Neuronal stem cell (in vitro differentiated cells): ENCODE measurements around the gene PROZ.

Source experiments
- DNase-seq: peaks from one replicate; pipeline ENCODE4 v3.0.0-alpha.2; 2013; ENCODE audit warnings: low spot score
- H2AFZ ChIP-seq: one replicate; pipeline ENCODE4 v1.6.1; 2013; ENCODE audit warnings: mild to moderate bottlenecking, low read length, inconsistent platforms
- H2AK5ac ChIP-seq: 2 replicates; pipeline ENCODE4 v1.6.1; 2013; ENCODE audit warnings: low read depth, mild to moderate bottlenecking, inconsistent platforms, low read length, moderate library complexity, mixed read lengths
- H2BK120ac ChIP-seq: 2 replicates; pipeline ENCODE4 v1.6.1; 2013; ENCODE audit warnings: low read depth, mild to moderate bottlenecking, inconsistent platforms, low read length, moderate library complexity, mixed read lengths
- H2BK12ac ChIP-seq: one replicate; pipeline ENCODE4 v1.6.1; 2013; ENCODE audit warnings: low read length, inconsistent platforms
- H2BK15ac ChIP-seq: 2 replicates; pipeline ENCODE4 v1.6.1; 2013; ENCODE audit warnings: mild to moderate bottlenecking, low read length, inconsistent platforms, mixed read lengths
- H2BK5ac ChIP-seq: one replicate; pipeline ENCODE4 v1.6.1; 2013; ENCODE audit warnings: inconsistent platforms, mild to moderate bottlenecking, low read length, moderate library complexity
- H3K14ac ChIP-seq: one replicate; pipeline ENCODE4 v1.6.1; 2013; ENCODE audit warnings: low read length, inconsistent platforms
- H3K18ac ChIP-seq: 2 replicates; pipeline ENCODE4 v1.6.1; 2013; ENCODE audit warnings: low read length, inconsistent platforms
- H3K23ac ChIP-seq: 2 replicates; pipeline ENCODE4 v1.6.1; 2013; ENCODE audit warnings: low read depth, mild to moderate bottlenecking, mixed read lengths, low read length, inconsistent platforms; ENCODE audit not compliant: poor library complexity
- H3K27ac ChIP-seq: replicated peaks from 3 replicates; pipeline ENCODE4 v1.5.1; 2013; ENCODE audit warnings: low read length, inconsistent platforms
- H3K27me3 ChIP-seq, 3 experiments: 2 replicates each; pipeline ENCODE4 v1.6.1; 2013; ENCODE audit warnings: low read length in 3 of 3, mild to moderate bottlenecking in 2 of 3, inconsistent platforms in 1 of 3, low read depth in 1 of 3, mixed read lengths in 1 of 3, moderate library complexity in 1 of 3; ENCODE audit not compliant: control insufficient read depth in 3 of 3, insufficient read depth in 3 of 3
- H3K36me3 ChIP-seq, 2 donors: replicated peaks in 1 of 2; 2 replicates each; pipeline ENCODE4 v1.6.1; 2013; ENCODE audit warnings: low read length in 2 of 2; ENCODE audit not compliant: control insufficient read depth in 2 of 2, insufficient read depth in 2 of 2
- H3K4ac ChIP-seq: 2 replicates; pipeline ENCODE4 v1.6.1; 2013; ENCODE audit warnings: inconsistent platforms, mild to moderate bottlenecking, low read length, moderate library complexity
- H3K4me1 ChIP-seq, 2 donors: 1 replicate in 1 of 2; 2 replicates in 1 of 2; pipeline ENCODE4 v1.6.1; 2013; ENCODE audit warnings: low read length in 2 of 2, low read depth in 1 of 2; ENCODE audit not compliant: control insufficient read depth in 2 of 2, insufficient read depth in 1 of 2
- H3K4me2 ChIP-seq: one replicate; pipeline ENCODE4 v1.6.1; 2013; ENCODE audit warnings: mild to moderate bottlenecking, low read length, inconsistent platforms; ENCODE audit not compliant: insufficient read depth, poor library complexity, severe bottlenecking
- H3K4me3 ChIP-seq, 2 donors: 2 replicates each; pipeline ENCODE4 v1.5.1; 2013; ENCODE audit warnings: low read length in 2 of 2, mild to moderate bottlenecking in 2 of 2, inconsistent platforms in 1 of 2, moderate library complexity in 1 of 2
- H3K79me1 ChIP-seq: one replicate; pipeline ENCODE4 v1.6.1; 2013; ENCODE audit warnings: low read depth, mild to moderate bottlenecking, inconsistent platforms, low read length, moderate library complexity
- H3K9ac ChIP-seq: one replicate; pipeline ENCODE4 v1.6.1; 2013; ENCODE audit warnings: mild to moderate bottlenecking, low read depth, low read length, inconsistent platforms; ENCODE audit not compliant: poor library complexity
- H3K9me3 ChIP-seq, 2 donors: replicated peaks in 1 of 2; 2 replicates each; pipeline versions ENCODE3 to v1.6.1; 2013; ENCODE audit warnings: low read length in 2 of 2, mild to moderate bottlenecking in 2 of 2, inconsistent platforms in 1 of 2, low read depth in 1 of 2, mixed read lengths in 1 of 2, moderate library complexity in 1 of 2; ENCODE audit not compliant: control insufficient read depth in 2 of 2, insufficient read depth in 1 of 2
- H4K8ac ChIP-seq: one replicate; pipeline ENCODE4 v1.6.1; 2013; ENCODE audit warnings: low read depth, mild to moderate bottlenecking, inconsistent platforms, low read length, moderate library complexity
- H4K91ac ChIP-seq: one replicate; pipeline ENCODE4 v1.6.1; 2013; ENCODE audit warnings: low read length, low read depth, mild to moderate bottlenecking, inconsistent platforms; ENCODE audit not compliant: poor library complexity
- WGBS, 2 donors: extraction: QIAGEN DNeasy Blood & Tissue Kit; methylation state at CpG; one replicate each; pipeline ENCODE4 v1.1.7; 2013; ENCODE audit warnings: missing lambda C conversion rate in 2 of 2, mixed read lengths in 1 of 2; ENCODE audit not compliant: insufficient read length in 2 of 2, insufficient replicate concordance in 1 of 2; ENCODE audit errors: extremely low coverage in 2 of 2; 5-methylcytosine and 5-hydroxymethylcytosine counted together

The PROZ gene

GRCh38 chr13:113122550-113123225 lies 35.8 kb upstream of the PROZ start, which contains the start of gene F10:
Gene F10 (plus strand): TSS chr13:113122799. CDS start chr13:113122856, 57 bp downstream.
- Histone ChIP-seq H4K8ac (no peak within 1 kb of the TSS), H3K27ac (no peak within 1 kb of the TSS), H4K91ac (no peak within 1 kb of the TSS), H2AK5ac (peak within 1 kb of the TSS; percentile 83), H3K23ac (peak within 1 kb of the TSS; percentile 61), H3K4me3 (peak within 1 kb of the TSS; percentile 22 to 63), H2BK120ac (peak within 1 kb of the TSS; percentile 13), H3K18ac (peak within 1 kb of the TSS; percentile 87), H2BK15ac (peak within 1 kb of the TSS; percentile 35), H3K9ac (peak within 1 kb of the TSS; percentile 80), H2BK5ac (no peak within 1 kb of the TSS), H3K36me3 (peaks cover 0 to 2% of the 10 kb centered on the region in 2 donors), H3K4ac (peak within 1 kb of the TSS; percentile 79), H3K79me1 (no peaks in the 10 kb centered on the region), H3K27me3 (peaks cover 0 to 9% (median 0%) of the 10 kb centered on the region in 3 experiments), H3K4me2 (no peak within 1 kb of the TSS), H2BK12ac (peak within 1 kb of the TSS; percentile 87), H3K4me1 (peaks cover 9 to 11% of the 10 kb centered on the region in 2 donors), H3K9me3 (peaks cover 0 to 4% of the 10 kb centered on the region in 2 donors), H3K14ac (peak within 1 kb of the TSS; percentile 94), H2AFZ (peak within 1 kb of the TSS; percentile 81)
- no peak for DNase-seq
- no CpG with 5 or more reads among the region's 23 CpGs for WGBS, 2 donors

GRCh38 chr13:113123226-113124201 lies 34.9 kb upstream of the PROZ start:
- H3K4me3 ChIP-seq = peak overlapping the region; percentile 22 to 63
- H3K4ac ChIP-seq = peak overlapping the region; percentile 30
- H2AFZ ChIP-seq = peak overlapping the region; percentile 81
- peaks cover 0 to 9% (median 0%) of the 10 kb centered on the region in 3 experiments for H3K27me3 ChIP-seq
- H4K91ac ChIP-seq = no peak overlapping the region
- no peak overlapping the region for H3K4me2 ChIP-seq
- H3K36me3 ChIP-seq = peaks cover 0 to 2% of the 10 kb centered on the region in 2 donors
- peak overlapping the region; percentile 53 for H3K9ac ChIP-seq
- H2BK5ac ChIP-seq = peak overlapping the region; percentile 63
- no peaks in the 10 kb centered on the region for H3K79me1 ChIP-seq
- peaks cover 9 to 11% of the 10 kb centered on the region in 2 donors for H3K4me1 ChIP-seq
- H2BK15ac ChIP-seq = no peak overlapping the region
- H3K18ac ChIP-seq = peak overlapping the region; percentile 85
- H3K27ac ChIP-seq = no peak overlapping the region
- no peak overlapping the region for H4K8ac ChIP-seq
- no peak for DNase-seq
- WGBS, 2 donors = no CpG with 5 or more reads among the region's 29 CpGs
- no peak overlapping the region for H2BK12ac ChIP-seq
- peak overlapping the region; percentile 11 for H3K14ac ChIP-seq
- H3K9me3 ChIP-seq = peaks cover 0 to 4% of the 10 kb centered on the region in 2 donors
- peak overlapping the region; percentile 20 for H2AK5ac ChIP-seq
- H2BK120ac ChIP-seq = peak overlapping the region; percentile 13
- peak overlapping the region; percentile 61 for H3K23ac ChIP-seq

- H2BK5ac ChIP-seq = peak overlapping the region; percentile 63
- H3K4me2 ChIP-seq = no peak overlapping the region
- no peak overlapping the region for H3K9ac ChIP-seq
- no peaks in the 10 kb centered on the region for H3K79me1 ChIP-seq
- H3K36me3 ChIP-seq = peaks cover 0 to under 1% of the 10 kb centered on the region in 2 donors
- no peak overlapping the region for H4K91ac ChIP-seq
- peak overlapping the region; percentile 43 for H2AK5ac ChIP-seq
- H3K9me3 ChIP-seq = peaks cover 0 to 2% of the 10 kb centered on the region in 2 donors
- DNase-seq = no peak
- H2BK12ac ChIP-seq = no peak overlapping the region
- H2BK15ac ChIP-seq = no peak overlapping the region
- no peak overlapping the region for H3K4ac ChIP-seq
- no CpG with 5 or more reads among the region's 19 CpGs for WGBS, 2 donors
- H3K27ac ChIP-seq = no peak overlapping the region
- peak overlapping the region; percentile 40 for H3K18ac ChIP-seq
- H3K4me3 ChIP-seq = no peak overlapping the region
- peaks cover 9 to 11% of the 10 kb centered on the region in 2 donors for H3K4me1 ChIP-seq
- no peak overlapping the region for H4K8ac ChIP-seq
- no peak overlapping the region for H3K14ac ChIP-seq
- H2AFZ ChIP-seq = no peak overlapping the region
- H3K23ac ChIP-seq = no peak overlapping the region
- no peak overlapping the region for H2BK120ac ChIP-seq
- peaks cover 0 to 7% (median 0%) of the 10 kb centered on the region in 3 experiments for H3K27me3 ChIP-seq
Observed at GRCh38 chr13:113124211-113124970, 34.1 kb upstream of the PROZ start.
